HCT116 (cell line): ENCODE results near the gene ANKRD44. TPM values are rescaled to one million over a fixed set of nuclear protein-coding genes. Genes with fewer than 3 reads are reported as not detected.

Experiments used
- ATAC-seq: fragments of 200-7000 bp; cut with Tn5 transposase; 2 replicates; pipeline ENCODE4 v1.9.1; 2020; ENCODE audit warnings: mild to moderate bottlenecking, moderate library complexity
- BruUV-seq: library from RNA; stranded (reverse); fragments of 400-500 nt; replicated peaks from 2 replicates; lab custom pipeline; 2021; lab: Mats Ljungman, UMichigan
- CTCF ChIA-PET: fragments of 300-600 bp; sonication (Branson Sonifier 250); formaldehyde crosslinking; loops from one replicate; lab custom pipeline; 2021; ENCODE audit warnings: antibody characterized with exemption; lab: Charles Lee
- POLR2A ChIA-PET: fragments of 300-600, 350-600 bp; sonication (Branson Sonifier 250); formaldehyde crosslinking; loops from one replicate; lab custom pipeline; 2021; ENCODE audit warnings: antibody characterized with exemption; lab: Charles Lee
- RAD21 ChIA-PET, 2 experiments: fragments of 300-600 bp; sonication (Branson Sonifier 250); formaldehyde crosslinking; loops; one replicate each; lab custom pipeline; 2023; ENCODE audit warnings: low total read pairs in 2 of 2; ENCODE audit not compliant: uncharacterized antibody in 2 of 2, unreplicated experiment in 2 of 2, low non-redundant PET in 1 of 2; lab: Charles Lee
- DNase-seq: peaks from one replicate; pipeline ENCODE4 v3.0.0-alpha.2; 2010; ENCODE audit warnings: low read depth, low spot score
- H2AFZ ChIP-seq: fragments of 200-600 bp; shearing (Covaris generic), sonication (generic); 2 replicates; pipeline ENCODE4 v1.6.1; 2017; ENCODE audit warnings: low read depth, mixed run types, mixed read lengths, antibody characterized with exemption, low read length; ENCODE audit not compliant: poor library complexity, severe bottlenecking
- H3K27ac ChIP-seq: 2 replicates; pipeline ENCODE4 v1.5.1; 2012; ENCODE audit warnings: low read depth, low read length
- H3K27me3 ChIP-seq: fragments of 200-600 bp; sonication (generic); 2 replicates; pipeline ENCODE4 v1.6.1; 2016; ENCODE audit warnings: mixed run types, low read length, mixed read lengths; ENCODE audit not compliant: insufficient read depth
- H3K36me3 ChIP-seq, 2 experiments: fragments of 200-500 bp in 1 of 2; fragments of 200-600 bp in 1 of 2; sonication (Bioruptor generic) in 1 of 2; sonication (generic) in 1 of 2; 2 replicates each; pipeline versions ENCODE4 v1.5.1 to v1.6.1; 2014 to 2016; ENCODE audit warnings: low read length in 2 of 2, inconsistent platforms in 1 of 2, mixed read lengths in 1 of 2, mixed run types in 1 of 2; ENCODE audit not compliant: insufficient read depth in 2 of 2, control insufficient read depth in 1 of 2
- H3K4me1 ChIP-seq, 2 experiments: fragments of 200-600 bp in 1 of 2; sonication (generic) in 1 of 2; 2 replicates each; pipeline versions ENCODE4 v1.5.1 to v1.6.1; 2012 to 2017; ENCODE audit warnings: low read length in 2 of 2, inconsistent platforms in 1 of 2, mild to moderate bottlenecking in 1 of 2, mixed read lengths in 1 of 2, mixed run types in 1 of 2, moderate library complexity in 1 of 2; ENCODE audit not compliant: insufficient read depth in 2 of 2, control insufficient read depth in 1 of 2
- H3K4me2 ChIP-seq: fragments of 200-600 bp; sonication (generic); 2 replicates; pipeline ENCODE4 v1.6.1; 2017; ENCODE audit warnings: mixed run types, low read length, mixed read lengths
- H3K4me3 ChIP-seq, 2 experiments: fragments of 200-600 bp in 1 of 2; sonication (generic) in 1 of 2; replicated peaks in 1 of 2; 2 replicates each; pipeline ENCODE4 v1.5.1; 2011 to 2016; ENCODE audit warnings: low read length in 2 of 2, control low read depth in 1 of 2, low read depth in 1 of 2, mild to moderate bottlenecking in 1 of 2, mixed read lengths in 1 of 2, mixed run types in 1 of 2
- H3K79me2 ChIP-seq: fragments of 200-600 bp; sonication (generic); 2 replicates; pipeline ENCODE4 v1.6.1; 2017; ENCODE audit warnings: mild to moderate bottlenecking, mixed run types, low read length, moderate library complexity, mixed read lengths; ENCODE audit not compliant: insufficient read depth
- H3K9ac ChIP-seq: fragments of 200-600 bp; sonication (generic); 2 replicates; pipeline ENCODE4 v1.6.1; 2016; ENCODE audit warnings: low read length, mixed read lengths
- H3K9me2 ChIP-seq: fragments of 200-600 bp; sonication (generic), shearing (Covaris generic); 2 replicates; pipeline ENCODE4 v1.6.1; 2017; ENCODE audit warnings: mixed run types, mild to moderate bottlenecking, moderate library complexity; ENCODE audit not compliant: insufficient read depth
- H3K9me3 ChIP-seq, 2 experiments: fragments of 200-500 bp in 1 of 2; fragments of 200-600 bp in 1 of 2; sonication (Bioruptor generic) in 1 of 2; sonication (generic) in 1 of 2; 2 replicates each; pipeline ENCODE4 v1.6.1; 2014 to 2017; ENCODE audit warnings: low read length in 2 of 2, mixed read lengths in 2 of 2, inconsistent platforms in 1 of 2, low read depth in 1 of 2, mild to moderate bottlenecking in 1 of 2, mixed run types in 1 of 2, moderate library complexity in 1 of 2; ENCODE audit not compliant: control insufficient read depth in 1 of 2, insufficient read depth in 1 of 2
- H4K20me1 ChIP-seq: fragments of 200-600 bp; sonication (generic), shearing (Covaris generic); 2 replicates; pipeline ENCODE4 v1.6.1; 2017; ENCODE audit warnings: mixed run types, mild to moderate bottlenecking, moderate library complexity; ENCODE audit not compliant: insufficient read depth
- ATF3 ChIP-seq: IDR thresholded peaks from 2 replicates; pipeline ENCODE4 v1.6.1; 2012
- CBX3 ChIP-seq: IDR thresholded peaks from 2 replicates; pipeline ENCODE4 v1.6.1; 2012; ENCODE audit warnings: low read depth
- EGR1 ChIP-seq: IDR thresholded peaks from 2 replicates; pipeline ENCODE4 v1.6.1; 2012; ENCODE audit warnings: low read depth
- EZH2phosphoT487 ChIP-seq: fragments of 200-600 bp; IDR thresholded peaks from 2 replicates; pipeline ENCODE4 v1.6.1; 2018; ENCODE audit warnings: antibody characterized with exemption, borderline replicate concordance
- JUND ChIP-seq: IDR thresholded peaks from 2 replicates; pipeline ENCODE4 v1.6.1; 2012
- TCF7L2 ChIP-seq: IDR thresholded peaks from 2 replicates; pipeline ENCODE4 v1.7.0; 2011; ENCODE audit warnings: borderline replicate concordance, inconsistent platforms; ENCODE audit not compliant: insufficient read depth, insufficient read length; ENCODE audit errors: extremely low read depth
- ZBTB33 ChIP-seq: IDR thresholded peaks from 2 replicates; pipeline ENCODE4 v1.6.1; 2011; ENCODE audit warnings: mild to moderate bottlenecking, low read length, moderate library complexity; ENCODE audit not compliant: insufficient replicate concordance; ENCODE audit errors: extremely low read depth
- intact Hi-C: fragments of 100-400 bp; cut with micrococcal nuclease; formaldehyde crosslinking; loops from 2 replicates; pipeline ENCODE4 v1.10.0; 2022
- total RNA-seq: library from RNA; stranded (reverse); gene quantifications from one replicate; pipeline ENCODE4 v1.2.1, GENCODE V29; 2021; ENCODE audit not compliant: unreplicated experiment

The ANKRD44 gene
- total RNA-seq, 1 experiment from 2014 or later: 2.7 TPM

- TF ChIP-seq JUND: no peak
- no TSS peak for BruUV-seq
- Histone ChIP-seq H2AFZ (no peak overlapping the region), H3K4me3 (no peak overlapping the region), H3K9ac (no peak overlapping the region), H3K27ac (no peak overlapping the region), H3K9me3 (no peaks in the 10 kb centered on the region), H3K9me2 (no peaks in the 10 kb centered on the region), H3K27me3 (no peaks in the 10 kb centered on the region), H3K4me2 (no peak overlapping the region), H4K20me1 (no peaks in the 10 kb centered on the region), H3K36me3 (no peaks in the 10 kb centered on the region), H3K4me1 (no peaks in the 10 kb centered on the region), H3K79me2 (no peaks in the 10 kb centered on the region)
- ChIA-PET RAD21 (no interaction called here), CTCF (no interaction called here), POLR2A (no interaction called here)
- intact Hi-C loops: no loop called here
- no peak for DNase-seq
- no peak for ATAC-seq
Measured at GRCh38 chr2:197277794-197278193, 32.8 kb downstream of the ANKRD44 start.

GRCh38 chr2:197276156-197276555 lies 34.4 kb downstream of the ANKRD44 start:
- CTCF ChIA-PET: no interaction called here
- no peak overlapping the region for H3K4me3 ChIP-seq
- H3K9ac ChIP-seq: no peak overlapping the region
- H3K27me3 ChIP-seq: no peaks in the 10 kb centered on the region
- H3K9me3 ChIP-seq: no peaks in the 10 kb centered on the region
- H4K20me1 ChIP-seq: no peaks in the 10 kb centered on the region
- no peaks in the 10 kb centered on the region for H3K4me1 ChIP-seq
- no peaks in the 10 kb centered on the region for H3K79me2 ChIP-seq
- no peak for DNase-seq
- RAD21 ChIA-PET: no interaction called here
- no peaks in the 10 kb centered on the region for H3K36me3 ChIP-seq
- no peak overlapping the region for H3K27ac ChIP-seq
- H2AFZ ChIP-seq: no peak overlapping the region
- POLR2A ChIA-PET: no interaction called here
- intact Hi-C loops: no loop called here
- no peak overlapping the region for H3K4me2 ChIP-seq
- TF ChIP-seq TCF7L2: no peak
- TF ChIP-seq EGR1: no peak
- TF ChIP-seq ZBTB33: no peak
- TF ChIP-seq CBX3: no peak
- no peak for TF ChIP-seq EZH2phosphoT487
- TF ChIP-seq ATF3: no peak
- BruUV-seq: no TSS peak
- no peaks in the 10 kb centered on the region for H3K9me2 ChIP-seq
- no peak for ATAC-seq
